Loucy (cell line): ENCODE measurements around the gene ACTR3C.
"Not testable (repeated sequence)": the region's sequence is repeated elsewhere in the genome, so short reads cannot be mapped to it uniquely, and the experiment has no call there.

Experiments
- EZH2phosphoT487 ChIP-seq: fragments of 200-600 bp; IDR thresholded peaks from 2 replicates; pipeline ENCODE4 v1.6.1; 2018; ENCODE audit warnings: antibody characterized with exemption, mild to moderate bottlenecking, moderate library complexity, borderline replicate concordance
- TF ChIP-seq, protein P1 (sequence below): fragments of 200-600 bp; sonication (generic); conservative IDR thresholded peaks from 2 replicates; pipeline ENCODE4 v1.5.1; 2014; ENCODE audit warnings: mild to moderate bottlenecking, antibody characterized with exemption, low read length

DNA sequence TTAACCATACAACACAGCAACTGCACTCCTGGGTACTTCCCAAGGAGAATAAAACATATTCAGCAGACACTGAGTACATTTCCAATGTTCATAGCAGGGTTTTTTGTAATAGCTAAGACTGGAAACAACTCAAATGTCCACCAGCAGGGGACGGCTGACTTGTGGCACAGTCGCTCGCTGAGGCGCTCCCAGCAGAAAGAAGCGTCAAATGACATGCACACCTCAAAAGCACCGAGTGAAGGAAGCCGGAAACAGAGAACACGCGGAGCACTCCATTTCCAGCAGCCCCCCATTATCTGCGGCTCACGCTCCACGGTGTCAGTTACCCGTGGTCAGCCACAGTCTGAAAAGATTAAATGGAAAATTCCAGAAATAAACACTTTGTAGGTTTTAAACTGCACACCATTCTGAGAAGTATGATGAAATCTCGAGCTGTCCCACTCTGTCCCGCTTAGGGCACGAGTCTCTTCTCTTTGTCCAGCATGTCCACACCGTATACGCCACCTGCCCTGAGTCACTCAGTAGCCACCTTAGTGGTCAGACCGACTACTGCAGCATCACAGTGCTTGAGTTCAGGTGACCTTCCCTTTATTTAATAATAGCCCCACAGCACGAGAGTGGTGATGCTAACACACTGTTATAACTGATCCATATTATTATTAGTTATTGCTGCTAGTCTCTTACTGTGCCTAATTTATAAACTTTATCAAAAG, 56.2 kb downstream of the ACTR3C start:
- TF ChIP-seq, protein P1, sequence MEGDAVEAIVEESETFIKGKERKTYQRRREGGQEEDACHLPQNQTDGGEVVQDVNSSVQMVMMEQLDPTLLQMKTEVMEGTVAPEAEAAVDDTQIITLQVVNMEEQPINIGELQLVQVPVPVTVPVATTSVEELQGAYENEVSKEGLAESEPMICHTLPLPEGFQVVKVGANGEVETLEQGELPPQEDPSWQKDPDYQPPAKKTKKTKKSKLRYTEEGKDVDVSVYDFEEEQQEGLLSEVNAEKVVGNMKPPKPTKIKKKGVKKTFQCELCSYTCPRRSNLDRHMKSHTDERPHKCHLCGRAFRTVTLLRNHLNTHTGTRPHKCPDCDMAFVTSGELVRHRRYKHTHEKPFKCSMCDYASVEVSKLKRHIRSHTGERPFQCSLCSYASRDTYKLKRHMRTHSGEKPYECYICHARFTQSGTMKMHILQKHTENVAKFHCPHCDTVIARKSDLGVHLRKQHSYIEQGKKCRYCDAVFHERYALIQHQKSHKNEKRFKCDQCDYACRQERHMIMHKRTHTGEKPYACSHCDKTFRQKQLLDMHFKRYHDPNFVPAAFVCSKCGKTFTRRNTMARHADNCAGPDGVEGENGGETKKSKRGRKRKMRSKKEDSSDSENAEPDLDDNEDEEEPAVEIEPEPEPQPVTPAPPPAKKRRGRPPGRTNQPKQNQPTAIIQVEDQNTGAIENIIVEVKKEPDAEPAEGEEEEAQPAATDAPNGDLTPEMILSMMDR = not testable (repeated sequence)
- TF ChIP-seq EZH2phosphoT487 = not testable (repeated sequence)
